Hepatocyte (in vitro differentiated cells): ENCODE results near the gene MKRN2.

Experiments used
- CTCF ChIP-seq: fragments of 200-600 bp; sonication (generic); IDR thresholded peaks from 2 replicates; pipeline ENCODE4 v1.5.1; 2016; ENCODE audit warnings: antibody characterized with exemption, mild to moderate bottlenecking; ENCODE audit not compliant: poor library complexity
- EZH2phosphoT487 ChIP-seq: fragments of 200-600 bp; sonication (generic); IDR thresholded peaks from one replicate; pipeline ENCODE4 v1.6.1; 2018; ENCODE audit warnings: antibody characterized with exemption, mild to moderate bottlenecking, low read depth, moderate library complexity; ENCODE audit not compliant: unreplicated experiment, severe bottlenecking

GRCh38 chr3:12620305-12620704, 63.4 kb downstream of the MKRN2 start:
- no peak for TF ChIP-seq EZH2phosphoT487
- TF ChIP-seq CTCF, result no peak
